ENCODE data around the gene SWAP70. TPM values are rescaled to one million over a fixed set of nuclear protein-coding genes. Genes with fewer than 3 reads are reported as not detected.

The SWAP70 gene
- total and polyA plus RNA-seq, 2 of the 13 experiments (the other 11 are each of a cell fraction or from before 2014, with no cell fraction given), result 4.6 to 8.7 TPM

DNA sequence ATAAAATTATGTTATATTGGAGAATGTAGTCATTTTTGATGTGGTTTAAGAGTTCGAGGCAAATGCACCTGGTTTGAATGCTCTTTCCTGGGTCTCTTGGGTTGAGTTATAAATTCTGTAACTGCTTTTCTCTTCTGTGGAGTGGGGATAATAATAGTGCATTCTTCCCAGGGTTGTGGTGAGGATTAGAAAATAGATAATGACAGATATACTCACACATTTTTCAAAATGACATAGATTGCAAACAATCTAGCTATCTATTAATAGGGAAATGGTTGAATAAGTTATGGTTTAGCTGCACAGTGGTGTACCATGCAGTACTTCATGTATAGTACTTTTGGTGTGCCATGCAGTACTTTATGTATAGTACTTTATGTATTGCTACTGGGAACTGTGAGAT, 67.4 kb downstream of the SWAP70 start:
- no TSS peak for BruUV-seq (replicated peaks)
- H3K4me2 ChIP-seq (ENCODE audit: low read depth, low read length), result no peak overlapping the region
- intact Hi-C loops (cut with micrococcal nuclease; ENCODE audit: unreplicated experiment), result no loop called here
- H3K27ac ChIP-seq (ENCODE audit: extremely low read length, insufficient read depth, low read length), result no peak overlapping the region
- ATAC-seq (no peak), DNase-seq (ENCODE audit: low spot score) (no peak), FAIRE-seq (no peak)
- WGBS (ENCODE audit: low lambda C conversion rate), result 97% methylated on average over 1 of the region's 1 CpG
- no peak for TF ChIP-seq POLR2AphosphoS5 (IDR thresholded peaks at IDR 0.05; ENCODE audit: low read depth, low read length)
- ChIA-PET CTCF (ENCODE audit: low intra/inter-chr PET ratio, low total read pairs) (no interaction called here), POLR2A (no interaction called here)
- H3K9me3 ChIP-seq (ENCODE audit: low read length), result peaks cover 8% of the 10 kb centered on the region
- peaks cover 4% of the 10 kb centered on the region for H3K4me1 ChIP-seq (ENCODE audit: insufficient read depth, low read length)
- H2AFZ ChIP-seq (ENCODE audit: low read length), result no peak overlapping the region
- H3K4me3 ChIP-seq (replicated peaks in 1 of 3; ENCODE audit: insufficient read depth in 1 of 3, low read depth in 2 of 3, low read length in 3 of 3), result no peak overlapping the region
- no peaks in the 10 kb centered on the region for H3K27me3 ChIP-seq (ENCODE audit: control insufficient read depth in 1 of 2, insufficient read depth in 2 of 2, low read length in 2 of 2)
- peaks cover 1 to 29% of the 10 kb centered on the region in 2 experiments; a peak in 3 of 5 replicates for H3K36me3 ChIP-seq (replicated peaks in 1 of 2; ENCODE audit: control insufficient read depth in 1 of 2, insufficient read depth in 2 of 2, low read length in 2 of 2)
- no peaks in the 10 kb centered on the region for H3K79me2 ChIP-seq (ENCODE audit: insufficient read depth, low read length)
- no peaks in the 10 kb centered on the region for H4K20me1 ChIP-seq (ENCODE audit: insufficient read depth, low read length)
- in situ Hi-C loops (cut with HindIII; ENCODE audit: extremely low pct_ligation_motif_present, low pct_unique_long_range_greater_than_20kb), result no loop called here
- H3K9ac ChIP-seq (ENCODE audit: insufficient read depth, low read depth, low read length), result no peak overlapping the region

DNA sequence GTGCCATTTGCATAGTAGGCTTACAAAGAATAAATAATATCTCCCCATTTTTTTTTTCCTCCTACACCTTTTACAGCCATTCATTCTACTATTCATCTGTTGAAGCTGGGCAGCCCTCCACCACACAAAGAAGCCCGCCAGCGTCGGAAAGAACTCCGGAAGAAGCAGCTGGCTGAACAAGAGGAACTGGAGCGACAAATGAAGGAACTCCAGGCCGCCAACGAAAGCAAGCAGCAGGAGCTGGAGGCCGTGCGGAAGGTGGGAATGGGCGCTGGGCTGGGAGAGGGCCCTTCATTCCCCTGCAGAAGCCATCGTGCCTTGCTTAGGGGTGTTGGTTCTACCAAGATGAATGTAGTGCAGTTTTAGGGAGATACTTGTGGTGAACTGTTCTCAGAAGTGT, 68.6 kb downstream of the SWAP70 start:
- ATAC-seq, result no peak
- H3K4me1 ChIP-seq (ENCODE audit: insufficient read depth, low read length), result peaks cover 11% of the 10 kb centered on the region
- intact Hi-C loops (cut with micrococcal nuclease; ENCODE audit: unreplicated experiment) (no loop called here), in situ Hi-C loops (cut with HindIII; ENCODE audit: extremely low pct_ligation_motif_present, low pct_unique_long_range_greater_than_20kb) (no loop called here)
- H2AFZ ChIP-seq (ENCODE audit: low read length), result no peak overlapping the region
- 89% methylated on average over 11 of the region's 11 CpGs for WGBS (ENCODE audit: low lambda C conversion rate)
- POLR2A ChIA-PET, result no interaction called here
- H3K4me3 ChIP-seq (replicated peaks in 1 of 3; ENCODE audit: insufficient read depth in 1 of 3, low read depth in 2 of 3, low read length in 3 of 3), result no peak overlapping the region
- CTCF ChIA-PET (ENCODE audit: low intra/inter-chr PET ratio, low total read pairs), result no interaction called here
- H3K79me2 ChIP-seq (ENCODE audit: insufficient read depth, low read length), result no peaks in the 10 kb centered on the region
- H3K27me3 ChIP-seq (ENCODE audit: control insufficient read depth in 1 of 2, insufficient read depth in 2 of 2, low read length in 2 of 2), result no peaks in the 10 kb centered on the region
- H3K27ac ChIP-seq (ENCODE audit: extremely low read length, insufficient read depth, low read length), result no peak overlapping the region
- BruUV-seq (replicated peaks), result no TSS peak
- peaks cover 8% of the 10 kb centered on the region for H3K9me3 ChIP-seq (ENCODE audit: low read length)
- no peak for DNase-seq (ENCODE audit: low spot score)
- H3K9ac ChIP-seq (ENCODE audit: insufficient read depth, low read depth, low read length), result no peak overlapping the region
- H3K4me2 ChIP-seq (ENCODE audit: low read depth, low read length), result no peak overlapping the region
- TF ChIP-seq NFE2L1 (CRISPR knock-in tag; IDR thresholded peaks at IDR 0.05; ENCODE audit: borderline replicate concordance), result no peak
- TF ChIP-seq SRF (IDR thresholded peaks at IDR 0.05; ENCODE audit: low read depth, low read length), result no peak
- no peak for TF ChIP-seq RFXAP (CRISPR knock-in tag; IDR thresholded peaks at IDR 0.05; ENCODE audit: borderline replicate concordance)
- TF ChIP-seq ZNF7 (CRISPR knock-in tag; IDR thresholded peaks at IDR 0.05), result no peak
- TF ChIP-seq, protein P1, sequence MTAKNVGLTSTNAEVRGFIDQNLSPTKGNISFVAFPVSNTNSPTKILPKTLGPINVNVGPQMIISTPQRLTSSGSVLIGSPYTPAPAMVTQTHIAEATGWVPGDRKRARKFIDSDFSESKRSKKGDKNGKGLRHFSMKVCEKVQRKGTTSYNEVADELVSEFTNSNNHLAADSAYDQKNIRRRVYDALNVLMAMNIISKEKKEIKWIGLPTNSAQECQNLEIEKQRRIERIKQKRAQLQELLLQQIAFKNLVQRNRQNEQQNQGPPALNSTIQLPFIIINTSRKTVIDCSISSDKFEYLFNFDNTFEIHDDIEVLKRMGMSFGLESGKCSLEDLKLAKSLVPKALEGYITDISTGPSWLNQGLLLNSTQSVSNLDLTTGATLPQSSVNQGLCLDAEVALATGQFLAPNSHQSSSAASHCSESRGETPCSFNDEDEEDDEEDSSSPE (CRISPR knock-in tag; IDR thresholded peaks at IDR 0.05), result no peak
- no peak for TF ChIP-seq KLF13 (CRISPR knock-in tag; IDR thresholded peaks at IDR 0.05)
- no peak for TF ChIP-seq JUND (CRISPR knock-in tag; IDR thresholded peaks at IDR 0.05)
- no peaks in the 10 kb centered on the region for H4K20me1 ChIP-seq (ENCODE audit: insufficient read depth, low read length)
- peaks cover 4 to 29% of the 10 kb centered on the region in 2 experiments; a peak in 4 of 5 replicates for H3K36me3 ChIP-seq (replicated peaks in 1 of 2; ENCODE audit: control insufficient read depth in 1 of 2, insufficient read depth in 2 of 2, low read length in 2 of 2)
- no peak for FAIRE-seq
